Ecto neural progenitor cell (in vitro differentiated cells): ENCODE measurements around the gene PEAK1.

Source experiments
- DNase-seq: peaks from one replicate; pipeline ENCODE4 v3.0.0-alpha.2; 2018; ENCODE audit warnings: low spot score

Gene PEAK1

GRCh38 chr15:77127626-77128025 is 292.3 kb downstream of the PEAK1 start:
- no peak for DNase-seq

GRCh38 chr15:77126529-77127326 is 293.2 kb downstream of the PEAK1 start:
- no peak for DNase-seq

GRCh38 chr15:77123854-77124253 is 296.1 kb downstream of the PEAK1 start:
- DNase-seq: no peak

- no peak for DNase-seq
These were observed 297.3 kb downstream of the PEAK1 start for GRCh38 chr15:77122576-77122975.

DNA sequence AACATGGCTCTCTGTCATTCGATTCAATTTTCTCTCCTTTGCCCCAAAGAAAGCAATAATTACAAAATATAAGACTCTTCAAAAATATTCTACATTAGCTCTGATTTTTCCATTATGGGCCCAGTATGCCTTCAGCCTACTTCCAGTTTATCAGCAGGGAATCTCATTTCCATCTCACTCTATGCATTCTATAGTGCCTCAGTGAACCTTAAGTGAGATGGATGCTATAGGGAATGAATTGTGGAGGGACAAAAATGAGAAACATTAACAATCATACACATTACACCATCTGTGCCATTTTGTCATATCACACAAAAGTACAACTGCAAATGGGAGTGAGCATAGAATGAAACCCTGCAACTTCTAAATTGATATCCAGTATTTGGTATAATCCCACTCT is 298.3 kb downstream of the PEAK1 start:
- DNase-seq: no peak

- DNase-seq: no peak
These were observed 299.3 kb downstream of the PEAK1 start for GRCh38 chr15:77120576-77120975.

DNA sequence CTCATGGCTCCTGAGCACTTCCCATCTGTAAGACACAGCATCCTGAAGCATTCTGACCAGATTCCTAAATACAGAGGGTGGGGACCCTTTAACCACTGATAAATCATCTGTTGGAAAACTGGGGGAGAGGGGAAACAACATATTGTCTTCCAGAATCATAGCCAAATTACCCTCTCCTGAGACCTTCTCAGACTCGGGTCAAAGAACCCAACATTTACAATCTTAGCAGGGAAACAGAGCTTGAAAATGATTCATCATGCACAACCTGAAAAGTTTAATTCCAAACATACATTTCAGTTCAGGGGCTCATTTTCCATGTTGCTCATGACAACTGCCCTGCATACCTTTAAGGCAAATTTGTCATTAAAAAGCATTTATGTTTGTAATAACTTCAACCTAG is 300.5 kb downstream of the PEAK1 start:
- no peak for DNase-seq

DNA sequence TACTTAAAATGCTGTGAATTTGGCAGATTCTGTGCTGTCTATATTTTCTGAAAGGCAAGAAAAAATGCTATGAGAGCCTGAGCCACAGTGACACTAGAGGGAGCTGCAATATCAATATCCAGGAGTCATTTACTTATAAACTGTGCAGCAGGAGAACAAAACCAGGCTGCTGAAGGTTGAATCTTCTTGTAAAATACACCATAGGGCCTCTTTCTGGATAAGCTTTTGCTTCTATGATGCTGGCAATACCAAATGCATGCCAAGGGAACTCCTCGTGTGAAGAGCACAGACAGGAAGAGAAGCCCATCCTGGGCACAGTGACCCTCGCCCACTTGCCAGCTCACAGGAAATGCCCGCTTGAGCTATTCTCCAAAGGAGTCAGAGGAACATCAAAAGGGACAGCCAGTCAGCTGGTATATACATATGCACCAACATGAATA is 301.0 kb downstream of the PEAK1 start:
- no peak for DNase-seq

DNA sequence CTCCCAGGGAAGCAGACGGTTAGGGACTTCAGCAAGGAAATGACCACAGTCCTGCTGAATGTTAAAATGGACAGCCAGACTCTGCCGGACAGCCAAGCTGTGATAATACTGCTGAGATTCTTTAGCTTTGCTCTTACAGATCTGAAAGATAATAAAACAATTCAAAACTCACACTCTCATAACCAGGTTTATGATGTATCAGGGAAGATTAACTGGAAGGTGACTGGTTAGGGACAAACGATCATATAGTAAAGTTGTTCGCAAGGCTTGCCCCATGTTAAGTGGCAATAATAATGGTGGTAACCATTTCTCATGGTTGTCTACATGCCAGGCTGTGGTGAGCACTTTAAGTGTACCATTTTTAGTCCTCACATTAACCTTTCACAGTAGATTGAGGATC is 304.7 kb downstream of the PEAK1 start:
- DNase-seq: no peak

DNA sequence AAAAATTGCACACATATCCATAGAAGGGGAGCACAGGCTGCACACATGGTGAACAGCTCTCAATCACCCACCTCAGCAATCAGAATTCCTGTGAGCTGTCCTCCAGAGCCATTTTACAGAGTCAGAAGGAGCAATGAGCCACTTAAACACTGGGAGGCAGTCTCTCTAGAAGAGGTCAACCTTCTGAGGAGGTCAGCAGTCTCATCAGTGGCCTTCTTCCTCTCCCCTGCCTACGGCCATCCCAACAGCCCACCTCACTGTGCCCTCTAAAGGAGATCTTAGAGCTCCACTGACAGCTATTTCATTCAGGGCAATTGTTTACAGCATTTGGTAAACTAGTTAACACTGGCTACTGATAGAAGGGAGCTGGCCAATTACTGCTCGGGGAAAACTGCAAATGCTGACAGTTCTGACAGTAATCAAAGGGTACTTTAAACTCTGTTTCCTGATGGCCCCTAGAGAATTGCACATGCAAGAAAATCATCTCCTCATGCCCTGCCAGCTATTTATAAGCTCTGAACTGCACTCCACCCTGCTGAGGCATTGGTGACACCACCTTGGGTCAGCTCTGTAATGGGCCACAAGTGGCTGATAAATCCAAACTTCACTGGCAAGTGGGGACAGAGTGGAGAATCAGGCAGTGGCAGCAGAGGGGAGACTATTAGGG is 306.9 kb downstream of the PEAK1 start:
- no peak for DNase-seq

- no peak for DNase-seq
These were observed 308.1 kb downstream of the PEAK1 start for GRCh38 chr15:77111789-77112188.

DNA sequence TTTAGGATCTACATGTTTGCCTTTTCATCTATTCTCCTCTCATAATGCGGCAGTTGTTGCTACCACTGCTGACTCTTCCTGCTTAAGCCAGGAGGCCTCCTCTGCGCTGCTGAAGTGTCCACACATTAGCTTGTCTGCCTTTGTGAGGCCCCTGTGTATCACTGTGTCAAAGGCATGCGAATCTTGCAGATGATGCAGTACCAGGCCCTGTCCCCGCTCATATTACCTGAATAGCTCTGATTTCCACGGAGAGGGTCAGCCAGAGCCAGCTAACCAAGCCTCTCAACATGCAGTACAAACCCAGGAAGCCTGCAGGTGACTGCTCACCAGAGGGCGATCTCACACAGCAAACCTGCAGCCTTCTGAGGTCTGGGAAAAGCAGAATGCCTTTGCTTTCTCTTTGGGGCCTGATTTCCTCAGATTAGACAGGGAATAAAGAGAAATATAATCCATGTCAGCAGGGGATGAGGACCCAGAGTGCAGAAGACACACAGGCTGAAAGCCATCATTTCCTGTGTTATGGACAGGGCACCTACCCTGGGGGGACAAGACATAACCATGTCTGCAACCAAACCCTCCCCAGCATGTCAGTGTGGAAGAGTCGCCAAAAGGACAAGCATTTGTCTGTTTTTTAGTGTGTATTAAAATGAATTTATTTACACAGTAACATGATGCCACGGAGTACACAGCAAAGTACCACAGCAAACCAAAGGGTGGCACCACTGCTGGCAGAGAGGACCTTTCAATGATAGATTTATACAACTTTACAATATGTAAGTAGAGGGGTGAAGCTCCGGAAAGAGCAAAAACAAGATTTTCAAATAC is 312.2 kb downstream of the PEAK1 start:
- peak; percentile 73 for DNase-seq

DNA sequence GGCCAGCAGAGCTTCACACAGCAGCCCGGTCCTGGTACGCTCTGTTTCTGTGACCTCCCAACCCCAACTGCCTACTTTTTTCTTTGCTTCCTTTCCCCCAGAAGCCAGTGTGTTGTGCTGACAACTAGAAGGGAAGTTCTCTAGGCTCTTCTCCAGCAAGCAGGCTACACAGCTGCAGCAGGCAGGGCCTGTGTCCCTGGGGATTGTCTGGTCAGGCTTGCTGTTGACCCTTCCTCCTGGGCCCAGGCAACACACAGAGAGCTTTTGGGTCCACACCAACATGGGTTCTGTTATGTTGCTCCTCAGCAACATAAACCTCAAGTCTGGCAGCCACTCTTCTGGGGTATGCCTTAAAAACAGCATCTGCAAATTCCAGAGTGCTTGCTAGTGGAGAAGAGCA is 312.8 kb downstream of the PEAK1 start:
- DNase-seq: no peak

GRCh38 chr15:77104155-77104554 is 315.7 kb downstream of the PEAK1 start:
- DNase-seq: no peak

DNA sequence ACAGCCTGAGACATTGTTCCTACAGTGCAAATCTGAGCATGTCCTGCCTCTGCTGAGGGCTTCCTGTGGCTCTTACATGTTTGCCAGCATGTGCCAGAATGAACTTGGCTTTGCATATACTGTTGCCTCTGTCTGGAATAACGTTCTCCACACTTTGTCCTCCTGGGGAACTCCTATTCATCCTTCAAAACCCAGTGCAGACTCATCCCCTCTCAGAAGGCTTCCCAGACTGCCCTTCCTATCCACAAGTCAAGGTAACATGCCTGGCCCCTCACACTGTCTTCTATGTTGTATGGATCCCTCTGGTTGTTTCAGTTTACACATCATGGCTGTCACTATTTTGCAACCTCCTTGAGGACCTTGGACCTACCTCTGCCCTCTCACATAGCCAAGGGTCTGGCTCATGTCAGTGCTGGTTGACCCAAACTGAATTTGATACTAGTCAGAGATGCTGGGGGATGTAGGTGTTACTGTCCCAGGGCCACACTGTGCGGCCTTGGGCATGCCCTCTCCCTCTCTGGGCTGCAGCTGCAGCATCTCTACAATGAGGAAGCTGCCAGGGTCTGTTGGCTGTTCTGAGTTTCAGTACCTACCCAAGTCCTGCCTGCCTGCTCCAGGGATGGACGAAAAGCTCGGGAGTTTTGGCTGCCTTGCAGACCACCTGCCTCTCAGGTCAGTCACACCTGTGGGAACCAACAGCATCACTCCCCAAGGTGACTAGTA is 320.0 kb downstream of the PEAK1 start:
- no peak for DNase-seq

DNA sequence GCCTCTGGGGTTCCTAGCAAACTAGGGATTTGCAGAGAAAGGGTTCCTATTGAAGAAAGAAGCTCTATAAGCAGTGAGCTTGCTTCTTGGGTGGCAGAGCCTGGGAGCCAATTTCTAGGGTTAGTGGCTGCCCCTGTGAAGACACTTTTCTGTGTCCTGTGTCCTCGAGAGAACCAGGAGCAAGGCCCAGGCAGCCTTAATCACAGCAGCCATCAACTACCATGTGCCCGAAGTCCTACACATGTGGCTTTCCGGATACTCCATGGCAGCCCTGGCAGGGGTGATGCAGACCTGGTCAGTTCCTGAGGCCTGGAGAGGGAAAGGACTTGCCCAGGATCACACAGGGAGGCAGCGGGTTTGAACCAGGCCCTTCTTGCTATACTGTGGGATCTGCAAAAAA is 321.3 kb downstream of the PEAK1 start:
- no peak for DNase-seq

GRCh38 chr15:77097921-77098320 is 322.0 kb downstream of the PEAK1 start:
- DNase-seq: no peak

- no peak for DNase-seq
These were observed 322.6 kb downstream of the PEAK1 start for GRCh38 chr15:77097248-77097721.

DNA sequence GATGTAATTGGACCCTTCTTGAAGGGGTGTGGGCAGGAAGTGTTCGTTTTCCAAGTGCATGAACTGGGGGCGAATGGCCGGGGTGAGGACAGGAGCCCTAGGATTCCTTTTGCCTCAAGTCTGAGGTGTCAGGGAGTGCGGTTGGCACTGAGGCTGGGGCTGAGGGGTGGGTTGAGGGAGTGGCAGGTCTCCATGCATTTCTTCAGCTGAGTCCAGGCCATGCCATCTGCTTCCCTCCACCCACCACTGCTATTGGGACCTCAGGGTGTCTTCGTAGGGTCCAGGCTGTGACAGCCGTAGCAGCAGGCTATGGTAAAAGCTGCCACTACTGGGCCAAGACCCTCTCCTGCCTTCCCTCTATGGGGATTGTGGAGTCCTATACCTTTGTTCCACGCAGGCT is 323.4 kb downstream of the PEAK1 start:
- DNase-seq: no peak

GRCh38 chr15:77096138-77096537 is 323.8 kb downstream of the PEAK1 start:
- no peak for DNase-seq

GRCh38 chr15:77094397-77095030 is 325.4 kb downstream of the PEAK1 start:
- no peak for DNase-seq

DNA sequence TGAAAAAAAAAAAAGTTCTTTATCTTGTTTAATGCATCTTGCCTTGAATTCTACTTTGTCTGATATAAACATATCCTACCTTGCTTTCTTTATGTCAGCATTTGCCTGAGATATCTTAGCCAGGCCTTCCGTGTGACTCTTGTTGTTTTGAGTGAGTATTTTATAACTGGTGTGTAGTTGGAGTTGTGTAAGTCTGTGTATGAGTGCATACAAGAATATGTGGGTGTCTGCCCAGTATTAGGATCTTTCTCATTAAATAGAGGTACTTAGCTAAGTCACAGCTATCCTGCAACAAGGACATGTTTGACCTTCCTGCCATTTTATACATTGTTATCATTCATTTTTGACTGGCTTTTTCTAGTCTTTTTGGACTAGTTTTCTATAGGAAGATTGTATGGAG is 326.5 kb downstream of the PEAK1 start:
- DNase-seq: no peak
